Measurements from ENCODE around the gene CHODL.

DNA sequence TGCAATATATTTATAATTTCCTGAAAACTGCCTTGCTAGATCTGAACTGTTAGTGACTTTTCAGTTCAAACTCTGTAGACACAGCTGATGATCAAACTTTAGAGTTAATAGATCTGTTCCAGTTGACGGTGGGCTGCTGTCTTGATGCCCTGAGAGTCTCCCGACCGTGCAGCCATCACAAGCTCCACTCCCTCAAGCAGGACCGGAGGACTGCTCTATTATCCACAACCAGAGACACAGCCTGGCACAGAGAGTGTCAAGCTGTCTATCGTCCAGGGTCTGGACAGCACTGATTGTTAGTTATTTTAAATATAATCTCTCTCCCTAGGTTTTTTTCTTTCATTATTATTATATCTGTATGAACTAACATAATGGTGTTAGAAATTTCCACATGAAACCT lies 8.0 kb downstream of the CHODL start:
- TF ChIP-seq, protein P1, sequence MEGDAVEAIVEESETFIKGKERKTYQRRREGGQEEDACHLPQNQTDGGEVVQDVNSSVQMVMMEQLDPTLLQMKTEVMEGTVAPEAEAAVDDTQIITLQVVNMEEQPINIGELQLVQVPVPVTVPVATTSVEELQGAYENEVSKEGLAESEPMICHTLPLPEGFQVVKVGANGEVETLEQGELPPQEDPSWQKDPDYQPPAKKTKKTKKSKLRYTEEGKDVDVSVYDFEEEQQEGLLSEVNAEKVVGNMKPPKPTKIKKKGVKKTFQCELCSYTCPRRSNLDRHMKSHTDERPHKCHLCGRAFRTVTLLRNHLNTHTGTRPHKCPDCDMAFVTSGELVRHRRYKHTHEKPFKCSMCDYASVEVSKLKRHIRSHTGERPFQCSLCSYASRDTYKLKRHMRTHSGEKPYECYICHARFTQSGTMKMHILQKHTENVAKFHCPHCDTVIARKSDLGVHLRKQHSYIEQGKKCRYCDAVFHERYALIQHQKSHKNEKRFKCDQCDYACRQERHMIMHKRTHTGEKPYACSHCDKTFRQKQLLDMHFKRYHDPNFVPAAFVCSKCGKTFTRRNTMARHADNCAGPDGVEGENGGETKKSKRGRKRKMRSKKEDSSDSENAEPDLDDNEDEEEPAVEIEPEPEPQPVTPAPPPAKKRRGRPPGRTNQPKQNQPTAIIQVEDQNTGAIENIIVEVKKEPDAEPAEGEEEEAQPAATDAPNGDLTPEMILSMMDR (IDR thresholded peaks at IDR 0.05) = no peak
- TF ChIP-seq POLR2AphosphoS5 (IDR thresholded peaks at IDR 0.05) (no peak), POLR2A (IDR thresholded peaks at IDR 0.05; ENCODE audit: low read depth) (no peak), EP300 (IDR thresholded peaks at IDR 0.05) (no peak)
